ENCODE measurements around the gene SDCBP2. TPM values are rescaled to one million over a fixed set of nuclear protein-coding genes. Genes with fewer than 3 reads are reported as not detected.

The SDCBP2 gene
- total and polyA plus RNA-seq, 2 of the 13 experiments (the other 11 are each of a cell fraction or from before 2014, with no cell fraction given): 1.2 to 2.4 TPM

GRCh38 chr20:1282966-1283365 lies 46.0 kb downstream of the SDCBP2 start:
- CTCF ChIA-PET (ENCODE audit: low intra/inter-chr PET ratio, low total read pairs): no interaction called here
- 31% methylated on average over 3 of the region's 3 CpGs for WGBS (ENCODE audit: low lambda C conversion rate)

GRCh38 chr20:1281279-1282057 lies 47.5 kb downstream of the SDCBP2 start:
- H3K4me2 ChIP-seq (ENCODE audit: low read depth, low read length): no peak overlapping the region
- no peak overlapping the region for H3K9ac ChIP-seq (ENCODE audit: insufficient read depth, low read depth, low read length)
- POLR2A ChIA-PET: no interaction called here
- H3K27me3 ChIP-seq (ENCODE audit: control insufficient read depth in 1 of 2, insufficient read depth in 2 of 2, low read length in 2 of 2): peaks cover 9 to 57% of the 10 kb centered on the region in 2 experiments; a peak in 4 of 5 replicates
- in situ Hi-C loops (cut with HindIII; ENCODE audit: extremely low pct_ligation_motif_present, low pct_unique_long_range_greater_than_20kb): no loop called here
- no peaks in the 10 kb centered on the region for H3K79me2 ChIP-seq (ENCODE audit: insufficient read depth, low read length)
- no peaks in the 10 kb centered on the region for H4K20me1 ChIP-seq (ENCODE audit: insufficient read depth, low read length)
- H3K9me3 ChIP-seq (ENCODE audit: low read length): no peaks in the 10 kb centered on the region
- H3K36me3 ChIP-seq (replicated peaks in 1 of 2; ENCODE audit: control insufficient read depth in 1 of 2, insufficient read depth in 2 of 2, low read length in 2 of 2): no peaks in the 10 kb centered on the region
- peak; percentile 13 for TF ChIP-seq TBL1XR1 (IDR thresholded peaks at IDR 0.05; ENCODE audit: borderline replicate concordance, low read length, partially characterized antibody)
- no peak for TF ChIP-seq ZFP36 (IDR thresholded peaks at IDR 0.05; ENCODE audit: borderline replicate concordance, low read depth, low read length, partially characterized antibody)
- TF ChIP-seq ZNF646 (CRISPR knock-in tag; IDR thresholded peaks at IDR 0.05): no peak
- TF ChIP-seq MAFK (conservative IDR thresholded peaks at IDR 0.05 in 1 of 2, IDR thresholded peaks at IDR 0.05 in 1 of 2; ENCODE audit: low read length in 2 of 2): peak; percentile 51 to 65
- peak; percentile 55; the same call in 1 of the 2 replicates for TF ChIP-seq MAFF (IDR thresholded peaks at IDR 0.05; ENCODE audit: low read depth, low read length)
- H3K4me1 ChIP-seq (ENCODE audit: insufficient read depth, low read length): no peaks in the 10 kb centered on the region
- ATAC-seq (no peak), FAIRE-seq (no peak), DNase-seq (ENCODE audit: low spot score) (no peak)
- intact Hi-C loops (cut with micrococcal nuclease; ENCODE audit: unreplicated experiment): no loop called here
- H3K4me3 ChIP-seq (replicated peaks in 1 of 3; ENCODE audit: insufficient read depth in 1 of 3, low read depth in 2 of 3, low read length in 3 of 3): no peak overlapping the region
- BruUV-seq (replicated peaks): no TSS peak
- CTCF ChIA-PET (ENCODE audit: low intra/inter-chr PET ratio, low total read pairs): no interaction called here
- no peak overlapping the region for H3K27ac ChIP-seq (ENCODE audit: extremely low read length, insufficient read depth, low read length)
- H2AFZ ChIP-seq (ENCODE audit: low read length): no peak overlapping the region
- 9% methylated on average over 7 of the region's 7 CpGs for WGBS (ENCODE audit: low lambda C conversion rate)

More at GRCh38 chr20:1282966-1283365, 46.0 kb downstream of the SDCBP2 start:
- no peak overlapping the region for H3K9ac ChIP-seq (ENCODE audit: insufficient read depth, low read depth, low read length)
- no TSS peak for BruUV-seq (replicated peaks)
- H3K9me3 ChIP-seq (ENCODE audit: low read length): no peaks in the 10 kb centered on the region
- H3K36me3 ChIP-seq (replicated peaks in 1 of 2; ENCODE audit: control insufficient read depth in 1 of 2, insufficient read depth in 2 of 2, low read length in 2 of 2): no peaks in the 10 kb centered on the region
- no peak overlapping the region for H3K27ac ChIP-seq (ENCODE audit: extremely low read length, insufficient read depth, low read length)
- no peak for ATAC-seq
- POLR2A ChIA-PET: no interaction called here
- H3K4me2 ChIP-seq (ENCODE audit: low read depth, low read length): no peak overlapping the region
- no peak overlapping the region for H2AFZ ChIP-seq (ENCODE audit: low read length)
- peaks cover 6 to 61% of the 10 kb centered on the region in 2 experiments; a peak in 4 of 5 replicates for H3K27me3 ChIP-seq (ENCODE audit: control insufficient read depth in 1 of 2, insufficient read depth in 2 of 2, low read length in 2 of 2)
- TF ChIP-seq KDM2A (CRISPR knock-in tag; IDR thresholded peaks at IDR 0.05; ENCODE audit: borderline replicate concordance, low read depth) (no peak), EED (CRISPR knock-in tag; IDR thresholded peaks at IDR 0.05) (0 out of 2 replicates have a peak, but pooled peaks have one; percentile 29)
- no peak for FAIRE-seq
- H3K4me1 ChIP-seq (ENCODE audit: insufficient read depth, low read length): no peaks in the 10 kb centered on the region
- no peak overlapping the region for H3K4me3 ChIP-seq (replicated peaks in 1 of 3; ENCODE audit: insufficient read depth in 1 of 3, low read depth in 2 of 3, low read length in 3 of 3)
- H3K79me2 ChIP-seq (ENCODE audit: insufficient read depth, low read length): no peaks in the 10 kb centered on the region
- DNase-seq (ENCODE audit: low spot score): no peak
- in situ Hi-C loops (cut with HindIII; ENCODE audit: extremely low pct_ligation_motif_present, low pct_unique_long_range_greater_than_20kb) (no loop called here), intact Hi-C loops (cut with micrococcal nuclease; ENCODE audit: unreplicated experiment) (no loop called here)
- no peaks in the 10 kb centered on the region for H4K20me1 ChIP-seq (ENCODE audit: insufficient read depth, low read length)
